Activated B cell treated with CpG ODN at 0.5 μM for 24 hours (primary cell): ENCODE data around the gene RAD51B. TPM values are rescaled to one million over a fixed set of nuclear protein-coding genes. Genes with fewer than 3 reads are reported as not detected.

Experiments
- ATAC-seq: fragments of 200-7000 bp; cut with Tn5 transposase; one replicate; pipeline ENCODE4 v1.10.0; 2021; ENCODE audit warnings: low read depth, mild to moderate bottlenecking, moderate library complexity
- CTCF ChIA-PET: fragments of 350-600 bp; sonication (Branson Sonifier 250); formaldehyde crosslinking; loops from one replicate; lab custom pipeline; 2021; ENCODE audit warnings: antibody characterized with exemption; lab: Charles Lee
- POLR2A ChIA-PET: fragments of 350-600 bp; sonication (Branson Sonifier 250); formaldehyde crosslinking; loops from one replicate; lab custom pipeline; 2021; ENCODE audit warnings: antibody characterized with exemption; lab: Charles Lee
- DNase-seq: peaks from one replicate; pipeline ENCODE4 v3.0.0; 2022
- H3K27ac Mint-ChIP-seq: one replicate; pipeline ENCODE4 v1.8.0; 2020; ENCODE audit warnings: mixed read lengths
- H3K27me3 Mint-ChIP-seq: one replicate; pipeline ENCODE4 v1.8.0; 2021; ENCODE audit warnings: mixed read lengths
- H3K36me3 Mint-ChIP-seq: one replicate; pipeline ENCODE4 v1.8.0; 2021; ENCODE audit warnings: low read depth, mixed read lengths
- H3K4me1 Mint-ChIP-seq: one replicate; pipeline ENCODE4 v1.8.0; 2021; ENCODE audit warnings: mixed read lengths
- H3K4me3 Mint-ChIP-seq: one replicate; pipeline ENCODE4 v1.8.0; 2020; ENCODE audit warnings: mild to moderate bottlenecking, mixed read lengths
- H3K9me3 Mint-ChIP-seq: one replicate; pipeline ENCODE4 v1.8.0; 2020; ENCODE audit warnings: mixed read lengths
- intact Hi-C: fragments of 100-400 bp; cut with micrococcal nuclease; formaldehyde crosslinking; loops from one replicate; pipeline ENCODE4 v1.15.1; 2024
- total RNA-seq: library from RNA; stranded (reverse); gene quantifications from 2 replicates; pipeline ENCODE4 v1.2.3, GENCODE V29; 2022
- TF ChIP-seq, protein P1 (sequence below): fragments of 200-600 bp; IDR thresholded peaks from one replicate; pipeline ENCODE4 v1.8.0; 2022; ENCODE audit warnings: antibody characterized with exemption, mild to moderate bottlenecking

RAD51B gene
- total RNA-seq, 1 donor from 2014 or later = 53.9 TPM

DNA sequence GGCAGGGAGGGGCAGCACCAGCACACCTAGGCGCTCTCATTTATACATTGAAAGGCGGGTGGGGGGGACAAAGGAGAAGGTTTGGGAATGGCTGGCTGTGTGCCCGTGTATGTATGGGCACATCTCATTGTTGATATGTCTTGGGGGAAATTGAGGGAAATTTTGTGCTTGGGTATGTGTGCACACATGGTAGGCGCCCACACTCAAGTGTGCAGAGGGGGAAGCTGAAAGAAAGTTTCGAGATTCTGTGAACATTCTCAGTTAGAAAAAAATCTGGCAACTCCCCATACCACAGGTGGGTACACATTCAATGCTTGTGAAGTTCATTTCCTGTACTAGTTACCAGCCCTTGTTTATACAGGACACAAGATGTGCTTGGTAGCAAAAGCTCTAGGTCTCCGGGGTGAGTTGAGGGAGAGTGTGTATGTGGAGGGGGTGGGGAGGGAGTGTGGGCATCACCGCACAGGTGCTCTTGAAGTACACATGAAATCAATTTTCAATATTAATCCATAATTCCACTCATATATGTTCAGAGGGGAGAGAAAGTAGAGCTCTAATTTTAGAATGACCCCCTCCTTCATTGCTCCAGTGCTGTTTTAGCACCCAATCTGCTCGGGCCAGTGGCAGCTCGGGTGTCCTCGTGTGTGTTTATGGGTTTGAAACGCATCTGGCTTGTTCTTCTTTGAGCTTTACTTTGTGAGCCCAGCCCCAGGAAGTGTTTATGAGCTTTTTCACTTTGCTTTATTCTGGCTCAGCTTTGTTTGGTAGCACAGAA, 687.3 kb downstream of the RAD51B start:
- Mint-ChIP-seq H3K36me3 (no peaks in the 10 kb centered on the region), H3K27ac (peak overlapping the region; percentile 98), H3K9me3 (no peaks in the 10 kb centered on the region), H3K4me1 (peaks cover 87% of the 10 kb centered on the region), H3K4me3 (peak overlapping the region; percentile 62), H3K27me3 (no peaks in the 10 kb centered on the region)
- DNase-seq (peak; percentile 37), ATAC-seq (peak; percentile 80)
- POLR2A ChIA-PET = interaction anchor here (0.6 to 18.7 kb wide), 64 partner anchors 12 to 668 kb away, joined by 3 to 585 read pairs (median 7); partner anchors contain the start of gene ZFP36L1
- intact Hi-C loops = loop anchor here (1.0 to 5.0 kb wide), 11 partner anchors 12 to 310 kb away; partner anchors contain the start of gene ZFP36L1
- TF ChIP-seq, protein P1, sequence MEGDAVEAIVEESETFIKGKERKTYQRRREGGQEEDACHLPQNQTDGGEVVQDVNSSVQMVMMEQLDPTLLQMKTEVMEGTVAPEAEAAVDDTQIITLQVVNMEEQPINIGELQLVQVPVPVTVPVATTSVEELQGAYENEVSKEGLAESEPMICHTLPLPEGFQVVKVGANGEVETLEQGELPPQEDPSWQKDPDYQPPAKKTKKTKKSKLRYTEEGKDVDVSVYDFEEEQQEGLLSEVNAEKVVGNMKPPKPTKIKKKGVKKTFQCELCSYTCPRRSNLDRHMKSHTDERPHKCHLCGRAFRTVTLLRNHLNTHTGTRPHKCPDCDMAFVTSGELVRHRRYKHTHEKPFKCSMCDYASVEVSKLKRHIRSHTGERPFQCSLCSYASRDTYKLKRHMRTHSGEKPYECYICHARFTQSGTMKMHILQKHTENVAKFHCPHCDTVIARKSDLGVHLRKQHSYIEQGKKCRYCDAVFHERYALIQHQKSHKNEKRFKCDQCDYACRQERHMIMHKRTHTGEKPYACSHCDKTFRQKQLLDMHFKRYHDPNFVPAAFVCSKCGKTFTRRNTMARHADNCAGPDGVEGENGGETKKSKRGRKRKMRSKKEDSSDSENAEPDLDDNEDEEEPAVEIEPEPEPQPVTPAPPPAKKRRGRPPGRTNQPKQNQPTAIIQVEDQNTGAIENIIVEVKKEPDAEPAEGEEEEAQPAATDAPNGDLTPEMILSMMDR = no peak
- CTCF ChIA-PET = interaction anchor here (0.8 to 2.5 kb wide), 17 partner anchors 10 to 337 kb away, joined by 3 to 21 read pairs (median 5); no protein-coding TSS in a partner anchor

DNA sequence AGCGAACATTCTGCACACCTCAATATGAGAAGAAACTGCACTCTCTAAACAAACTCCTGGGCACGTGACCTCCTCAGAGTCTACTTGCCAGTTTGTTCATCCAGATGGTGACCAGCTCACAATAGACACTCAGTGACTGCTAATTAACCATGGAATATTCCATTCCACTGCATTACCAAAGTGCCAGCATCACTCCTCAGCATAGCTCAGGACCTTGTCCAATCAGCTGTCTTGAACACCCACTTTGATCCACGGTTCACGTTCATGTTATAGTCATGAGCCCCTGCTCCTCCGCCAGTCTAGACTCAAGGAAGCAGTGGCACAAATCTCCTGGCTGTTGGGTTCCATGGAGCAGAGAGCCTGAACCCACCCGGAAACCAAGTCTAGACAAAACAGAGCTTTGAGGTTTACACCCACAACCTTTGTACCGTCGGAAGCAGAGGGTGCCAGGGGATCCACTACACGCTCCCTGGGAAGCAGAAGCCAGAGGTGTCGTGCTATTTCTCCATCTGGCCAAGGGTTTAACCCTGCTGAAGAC, 688.0 kb downstream of the RAD51B start:
- Mint-ChIP-seq H3K36me3 (no peaks in the 10 kb centered on the region), H3K9me3 (no peaks in the 10 kb centered on the region), H3K4me3 (peak overlapping the region; percentile 62), H3K27me3 (no peaks in the 10 kb centered on the region), H3K4me1 (peaks cover 87% of the 10 kb centered on the region), H3K27ac (peak overlapping the region; percentile 98)
- DNase-seq = no peak
- TF ChIP-seq, protein P1 = no peak
- ChIA-PET POLR2A (interaction anchor here (0.9 to 18.7 kb wide), 43 partner anchors 11 to 312 kb away, joined by 3 to 585 read pairs (median 13); partner anchors contain the start of gene ZFP36L1), CTCF (interaction anchor here (1.0 to 2.5 kb wide), 14 partner anchors 10 to 336 kb away, joined by 3 to 21 read pairs (median 6); no protein-coding TSS in a partner anchor)
- no peak for ATAC-seq
- intact Hi-C loops = loop anchor here (1.0 to 5.0 kb wide), 6 partner anchors 21 to 309 kb away; no protein-coding TSS in a partner anchor

DNA sequence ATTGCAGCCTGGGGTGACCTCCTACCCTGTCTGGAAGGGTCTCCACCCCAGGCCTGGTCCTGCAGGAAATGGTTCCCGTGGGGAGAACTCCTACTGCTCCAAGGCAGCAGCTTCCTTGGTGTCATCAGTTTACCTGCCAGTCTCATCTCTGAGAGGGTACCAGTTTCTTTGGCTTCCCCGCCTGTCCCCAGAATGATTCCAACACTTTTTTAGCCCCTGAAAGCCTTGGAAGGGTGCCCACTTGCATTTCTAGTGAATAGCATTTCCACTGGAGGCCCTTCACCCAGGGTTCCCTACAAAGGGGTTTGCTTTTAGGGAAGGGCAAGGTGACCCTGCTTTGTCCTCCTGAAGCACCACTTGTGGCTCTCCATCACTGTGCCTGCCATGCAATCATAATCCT, 689.0 kb downstream of the RAD51B start:
- TF ChIP-seq, protein P1 = no peak
- no peaks in the 10 kb centered on the region for H3K36me3 Mint-ChIP-seq
- no peak overlapping the region for H3K4me3 Mint-ChIP-seq
- DNase-seq = no peak
- no peaks in the 10 kb centered on the region for H3K9me3 Mint-ChIP-seq
- H3K4me1 Mint-ChIP-seq = peaks cover 89% of the 10 kb centered on the region
- ATAC-seq = no peak
- intact Hi-C loops = loop anchor here (5.0 kb wide), 1 partner anchor 241 kb away; no protein-coding TSS in a partner anchor
- no peaks in the 10 kb centered on the region for H3K27me3 Mint-ChIP-seq
- ChIA-PET POLR2A (interaction anchor here (1.5 to 18.7 kb wide), 10 partner anchors 10 to 307 kb away, joined by 5 to 585 read pairs (median 78); partner anchors contain the start of gene ZFP36L1), CTCF (no interaction called here)
- H3K27ac Mint-ChIP-seq = peak overlapping the region; percentile 98

DNA sequence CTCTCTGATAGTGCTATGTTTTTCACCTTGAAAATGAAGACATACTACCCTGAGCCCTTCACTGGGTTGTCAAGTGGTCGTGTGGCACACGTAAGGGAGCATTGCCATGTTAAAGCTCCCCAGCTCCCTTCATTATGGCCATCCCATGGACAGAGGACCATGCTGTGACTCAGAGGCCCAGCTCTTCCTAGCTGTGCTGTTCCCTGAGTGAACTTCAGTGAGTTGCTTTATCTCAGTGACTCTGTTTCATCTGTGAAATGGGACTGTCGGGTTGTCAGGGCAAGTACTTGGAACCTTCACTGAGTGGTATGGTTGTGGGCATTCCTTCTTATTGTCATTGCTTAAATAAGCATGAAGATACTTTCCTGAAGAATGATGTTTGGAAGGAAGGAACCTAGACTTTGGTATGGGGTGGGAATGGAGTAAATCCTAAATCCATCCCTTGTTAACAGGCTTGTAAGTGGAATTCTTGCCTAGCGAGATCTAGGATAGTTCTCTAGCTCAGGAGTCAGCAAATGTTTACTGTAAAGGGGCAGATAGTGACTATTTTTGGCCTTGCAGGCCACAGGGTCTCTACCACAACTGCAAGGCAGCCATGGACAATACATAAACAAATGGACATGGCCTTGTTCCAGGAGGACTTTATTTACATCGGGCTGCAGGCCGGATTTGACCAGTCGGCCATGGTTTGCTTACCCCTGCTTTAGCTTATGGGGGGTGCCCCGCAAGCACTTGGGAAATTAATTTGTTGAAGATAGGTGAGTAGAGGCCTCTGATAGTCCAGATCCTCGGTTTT, 689.8 kb downstream of the RAD51B start:
- TF ChIP-seq, protein P1 = no peak
- peak overlapping the region; percentile 98 for H3K27ac Mint-ChIP-seq
- POLR2A ChIA-PET = interaction anchor here (0.8 to 18.7 kb wide), 9 partner anchors 9 to 307 kb away, joined by 3 to 585 read pairs (median 31); partner anchors contain the start of gene ZFP36L1
- no peaks in the 10 kb centered on the region for H3K9me3 Mint-ChIP-seq
- no peak overlapping the region for H3K4me3 Mint-ChIP-seq
- intact Hi-C loops = loop anchor here (5.0 kb wide), 1 partner anchor 242 kb away; no protein-coding TSS in a partner anchor
- H3K36me3 Mint-ChIP-seq = no peaks in the 10 kb centered on the region
- CTCF ChIA-PET = no interaction called here
- H3K4me1 Mint-ChIP-seq = peaks cover 89% of the 10 kb centered on the region
- DNase-seq (no peak), ATAC-seq (no peak)
- H3K27me3 Mint-ChIP-seq = no peaks in the 10 kb centered on the region
